ENCODE measurements around the gene CFAP77.

DNA sequence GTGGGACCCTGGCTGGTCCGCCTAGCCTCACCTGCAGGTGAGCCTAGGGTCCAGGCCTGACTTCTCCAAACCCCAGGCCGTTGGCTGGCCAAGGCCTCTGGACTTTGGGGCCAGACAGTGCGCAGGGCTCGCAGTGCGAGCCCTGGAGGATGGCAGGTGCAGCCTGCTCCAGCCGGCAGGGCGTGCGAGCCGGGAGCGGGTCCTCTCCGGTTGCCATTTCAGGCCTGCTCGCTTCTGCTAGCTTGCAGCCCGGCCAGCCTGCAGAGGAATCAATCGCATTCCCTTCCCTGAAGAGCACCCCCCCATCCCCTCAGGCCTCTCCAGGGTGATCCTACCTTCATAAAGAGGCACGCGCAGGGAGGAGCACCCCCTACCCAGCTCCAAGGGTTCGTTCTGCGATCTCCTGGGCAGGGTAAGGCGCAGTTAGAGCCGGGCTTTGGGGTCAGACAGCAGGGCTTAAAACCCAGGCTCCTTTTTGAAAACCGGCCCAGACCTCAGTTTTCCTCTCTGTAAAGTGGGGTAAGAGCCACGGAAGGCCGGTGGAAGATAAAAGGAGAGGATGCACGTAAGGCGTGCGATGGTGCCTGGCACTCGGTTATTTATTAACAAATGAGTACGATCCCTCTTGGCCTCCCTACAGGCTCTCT lies 178.6 kb downstream of the CFAP77 start:
- TF ChIP-seq, protein P1, sequence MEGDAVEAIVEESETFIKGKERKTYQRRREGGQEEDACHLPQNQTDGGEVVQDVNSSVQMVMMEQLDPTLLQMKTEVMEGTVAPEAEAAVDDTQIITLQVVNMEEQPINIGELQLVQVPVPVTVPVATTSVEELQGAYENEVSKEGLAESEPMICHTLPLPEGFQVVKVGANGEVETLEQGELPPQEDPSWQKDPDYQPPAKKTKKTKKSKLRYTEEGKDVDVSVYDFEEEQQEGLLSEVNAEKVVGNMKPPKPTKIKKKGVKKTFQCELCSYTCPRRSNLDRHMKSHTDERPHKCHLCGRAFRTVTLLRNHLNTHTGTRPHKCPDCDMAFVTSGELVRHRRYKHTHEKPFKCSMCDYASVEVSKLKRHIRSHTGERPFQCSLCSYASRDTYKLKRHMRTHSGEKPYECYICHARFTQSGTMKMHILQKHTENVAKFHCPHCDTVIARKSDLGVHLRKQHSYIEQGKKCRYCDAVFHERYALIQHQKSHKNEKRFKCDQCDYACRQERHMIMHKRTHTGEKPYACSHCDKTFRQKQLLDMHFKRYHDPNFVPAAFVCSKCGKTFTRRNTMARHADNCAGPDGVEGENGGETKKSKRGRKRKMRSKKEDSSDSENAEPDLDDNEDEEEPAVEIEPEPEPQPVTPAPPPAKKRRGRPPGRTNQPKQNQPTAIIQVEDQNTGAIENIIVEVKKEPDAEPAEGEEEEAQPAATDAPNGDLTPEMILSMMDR (IDR thresholded peaks at IDR 0.05) = no peak
- TF ChIP-seq POLR2A (IDR thresholded peaks at IDR 0.05) = no peak
